ENCODE measurements around the gene EME2.

The EME2 gene

GRCh38 chr16:1768061-1768766 is 4.4 kb upstream of the EME2 start:
- no peak for DNase-seq

- DNase-seq: no peak
These were observed 3.7 kb upstream of the EME2 start for GRCh38 chr16:1768767-1769401.

GRCh38 chr16:1769402-1770300 is 3.0 kb upstream of the EME2 start:
- DNase-seq: no peak

- no peak for DNase-seq
These were observed 2.1 kb upstream of the EME2 start for GRCh38 chr16:1770328-1771187.

- peak; percentile 5 for DNase-seq
These were observed 1.3 kb upstream of the EME2 start, which contains the start of gene NME3 for GRCh38 chr16:1771188-1771863. Gene NME3, minus strand, starts transcription at chr16:1771543. Its CDS starts 9 bp downstream, at chr16:1771534.

GRCh38 chr16:1771864-1772361 is 697 bp upstream of the EME2 start:
- DNase-seq: no peak

- peak; percentile 30 to 34 for DNase-seq
These were observed 495 bp downstream of the EME2 start, which contains the start of gene MRPS34 for GRCh38 chr16:1772908-1773702. Gene MRPS34, minus strand, starts transcription at chr16:1773134. Its CDS starts 15 bp downstream, at chr16:1773119.

- peak; percentile 9 to 17 for DNase-seq
These were observed 1.3 kb downstream of the EME2 start for GRCh38 chr16:1773703-1774447.

- no peak for DNase-seq
These were observed 1.8 kb downstream of the EME2 start for GRCh38 chr16:1774448-1774780.

GRCh38 chr16:1775006-1775845 is 2.6 kb downstream of the EME2 start:
- no peak for DNase-seq

- no peak for DNase-seq
These were observed 3.4 kb downstream of the EME2 start for GRCh38 chr16:1775846-1776671.

- no peak for DNase-seq
These were observed 4.0 kb downstream of the EME2 start for GRCh38 chr16:1776672-1776955.

- DNase-seq: no peak
These were observed 4.4 kb downstream of the EME2 start for GRCh38 chr16:1776991-1777374.

- DNase-seq: no peak
These were observed 5.0 kb downstream of the EME2 start for GRCh38 chr16:1777375-1778199.

GRCh38 chr16:1778200-1779179 is 5.9 kb downstream of the EME2 start:
- DNase-seq: no peak

- DNase-seq: no peak
These were observed 6.7 kb downstream of the EME2 start for GRCh38 chr16:1779234-1779701.
